ENCODE measurements around the gene GOLIM4.

DNA sequence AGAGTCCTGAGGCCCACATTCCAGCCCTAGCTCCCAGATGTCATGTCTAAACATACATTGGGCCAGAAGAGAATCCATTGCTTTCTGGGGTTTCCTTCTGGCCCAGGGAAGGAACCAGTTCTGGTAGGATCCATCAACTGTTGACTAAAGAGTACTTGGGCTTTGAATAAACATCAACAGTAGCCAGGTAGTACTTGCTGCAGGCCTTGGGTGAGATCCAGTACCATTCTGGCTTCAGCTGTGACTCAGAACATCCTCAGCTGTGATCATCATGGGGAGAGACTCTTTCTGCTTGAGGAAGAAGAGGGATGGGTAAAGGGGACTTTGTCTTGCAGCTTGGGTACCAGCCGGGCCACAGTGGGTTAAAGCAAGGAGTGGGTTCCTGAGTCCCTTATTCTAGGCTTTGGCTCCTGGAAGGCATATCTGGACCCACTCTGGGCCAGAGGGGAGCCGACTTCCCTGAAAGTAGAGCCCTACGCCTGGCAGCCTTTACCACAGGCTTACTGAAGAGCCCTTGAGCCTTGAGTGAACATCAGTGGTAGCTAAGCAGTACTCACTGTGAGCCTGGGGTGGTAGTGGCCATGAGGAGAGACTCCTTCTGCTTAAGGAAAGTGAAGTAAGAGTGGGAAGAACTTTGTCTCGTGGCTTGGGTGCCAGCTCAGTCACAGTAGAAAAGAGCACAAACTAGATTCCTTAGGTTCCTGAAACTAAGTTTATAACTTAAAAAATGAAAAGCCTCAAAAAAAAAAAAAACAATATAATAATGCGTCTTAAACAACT lies 128.3 kb downstream of the GOLIM4 start:
- TF ChIP-seq, protein P1, sequence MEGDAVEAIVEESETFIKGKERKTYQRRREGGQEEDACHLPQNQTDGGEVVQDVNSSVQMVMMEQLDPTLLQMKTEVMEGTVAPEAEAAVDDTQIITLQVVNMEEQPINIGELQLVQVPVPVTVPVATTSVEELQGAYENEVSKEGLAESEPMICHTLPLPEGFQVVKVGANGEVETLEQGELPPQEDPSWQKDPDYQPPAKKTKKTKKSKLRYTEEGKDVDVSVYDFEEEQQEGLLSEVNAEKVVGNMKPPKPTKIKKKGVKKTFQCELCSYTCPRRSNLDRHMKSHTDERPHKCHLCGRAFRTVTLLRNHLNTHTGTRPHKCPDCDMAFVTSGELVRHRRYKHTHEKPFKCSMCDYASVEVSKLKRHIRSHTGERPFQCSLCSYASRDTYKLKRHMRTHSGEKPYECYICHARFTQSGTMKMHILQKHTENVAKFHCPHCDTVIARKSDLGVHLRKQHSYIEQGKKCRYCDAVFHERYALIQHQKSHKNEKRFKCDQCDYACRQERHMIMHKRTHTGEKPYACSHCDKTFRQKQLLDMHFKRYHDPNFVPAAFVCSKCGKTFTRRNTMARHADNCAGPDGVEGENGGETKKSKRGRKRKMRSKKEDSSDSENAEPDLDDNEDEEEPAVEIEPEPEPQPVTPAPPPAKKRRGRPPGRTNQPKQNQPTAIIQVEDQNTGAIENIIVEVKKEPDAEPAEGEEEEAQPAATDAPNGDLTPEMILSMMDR (conservative IDR thresholded peaks at IDR 0.05; ENCODE audit: low read depth, low read length): no peak
- no peak for TF ChIP-seq EZH2 (IDR thresholded peaks at IDR 0.05; ENCODE audit: borderline replicate concordance, low read depth, low read length, poor library complexity, severe bottlenecking)

Data from A673 (cell line).